Esophagus mucosa (tissue), 1 donor: ENCODE data around the gene RIPK3. TPM values are rescaled to one million over a fixed set of nuclear protein-coding genes. Genes with fewer than 3 reads are reported as not detected.
"Not testable (repeated sequence)": the region's sequence is repeated elsewhere in the genome, so short reads cannot be mapped to it uniquely, and the experiment has no call there.

Source experiments
- ATAC-seq: fragments of 200-7000 bp; cut with Tn5 transposase; one replicate; pipeline ENCODE4 v1.9.1; 2020
- total RNA-seq: library from RNA; stranded (reverse); gene quantifications from one replicate; pipeline ENCODE4 v1.2.4, GENCODE V29; 2023
- donor health status: DM: yes; HTN: yes; CAD: no.

Gene RIPK3
- total RNA-seq = 10.5 TPM

DNA sequence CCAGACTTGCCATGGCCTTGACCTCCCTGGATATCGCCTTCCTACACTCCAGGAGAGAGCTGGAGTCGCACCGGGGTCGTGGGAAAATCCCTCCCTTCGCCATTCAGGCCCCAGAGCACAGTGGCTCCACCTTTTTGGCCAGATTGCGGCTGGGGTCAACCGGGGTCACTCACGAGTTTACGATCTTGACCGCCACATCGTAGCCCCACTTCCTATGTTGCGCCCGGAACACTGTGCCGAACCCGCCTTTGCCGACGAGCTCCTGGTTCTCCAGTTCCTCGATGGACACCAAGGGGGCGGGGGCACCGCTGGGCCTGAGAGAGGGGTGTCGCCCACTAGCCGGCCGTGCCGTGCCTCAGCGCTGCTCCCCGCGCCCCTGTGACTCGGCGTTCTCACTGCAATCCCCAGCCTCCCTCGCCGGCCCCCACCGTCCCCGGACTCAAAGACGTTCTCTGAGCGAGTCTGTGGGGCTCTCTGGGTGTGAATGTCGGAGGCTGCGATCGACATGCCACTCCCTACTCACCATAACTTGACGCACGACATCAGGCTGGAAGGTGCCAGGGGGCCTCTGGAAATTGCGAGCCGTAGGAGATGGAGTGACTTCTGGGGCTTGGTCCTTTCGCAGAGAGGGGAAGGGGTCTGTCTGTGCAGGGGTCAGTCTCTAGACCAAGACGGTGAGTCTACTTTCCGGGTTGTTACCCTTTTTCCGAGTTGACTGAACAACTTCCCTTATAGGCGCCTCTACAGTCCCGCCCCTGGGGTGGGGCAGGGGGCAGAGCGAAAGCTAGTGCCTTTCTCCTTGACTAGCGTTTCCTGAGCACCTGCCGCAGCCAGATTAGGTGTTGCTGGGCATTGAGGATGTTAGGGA lies at the start of gene RIPK3:
RIPK3 (minus strand) TSS at position 708 of the 868 bp plus-strand sequence; CDS start at position 543, 165 bp downstream.
- peak; percentile 78 for ATAC-seq

DNA sequence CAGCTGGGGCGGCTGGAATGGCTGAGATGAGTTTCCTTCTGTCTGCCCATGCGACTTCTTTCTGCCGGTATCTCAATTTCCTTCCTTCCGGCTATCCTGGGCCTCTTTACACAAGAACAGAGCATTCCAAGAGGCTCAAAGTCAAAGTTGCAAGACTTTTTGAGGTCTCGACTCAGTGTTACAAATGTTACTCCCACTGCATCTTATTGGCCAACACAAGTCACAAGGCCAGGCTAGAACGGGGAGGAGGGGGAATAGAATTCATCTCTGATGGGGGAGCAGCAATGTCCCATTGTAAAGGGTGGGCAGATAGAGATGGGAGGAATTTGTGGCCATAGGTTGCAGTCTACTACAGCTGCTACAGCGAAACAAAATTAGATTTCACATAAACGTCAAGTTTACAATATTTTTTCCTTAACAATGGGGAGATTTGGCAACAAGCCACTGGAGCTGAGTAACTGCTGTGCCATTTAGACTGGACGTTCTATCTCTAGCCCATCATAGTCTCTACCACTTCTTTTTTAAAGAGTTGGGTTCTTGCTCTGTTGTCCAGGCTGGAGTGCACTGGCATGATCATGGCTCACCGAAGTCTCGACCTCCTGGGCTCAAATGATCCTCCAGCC lies 49.5 kb upstream of the RIPK3 start:
- ATAC-seq = no peak

DNA sequence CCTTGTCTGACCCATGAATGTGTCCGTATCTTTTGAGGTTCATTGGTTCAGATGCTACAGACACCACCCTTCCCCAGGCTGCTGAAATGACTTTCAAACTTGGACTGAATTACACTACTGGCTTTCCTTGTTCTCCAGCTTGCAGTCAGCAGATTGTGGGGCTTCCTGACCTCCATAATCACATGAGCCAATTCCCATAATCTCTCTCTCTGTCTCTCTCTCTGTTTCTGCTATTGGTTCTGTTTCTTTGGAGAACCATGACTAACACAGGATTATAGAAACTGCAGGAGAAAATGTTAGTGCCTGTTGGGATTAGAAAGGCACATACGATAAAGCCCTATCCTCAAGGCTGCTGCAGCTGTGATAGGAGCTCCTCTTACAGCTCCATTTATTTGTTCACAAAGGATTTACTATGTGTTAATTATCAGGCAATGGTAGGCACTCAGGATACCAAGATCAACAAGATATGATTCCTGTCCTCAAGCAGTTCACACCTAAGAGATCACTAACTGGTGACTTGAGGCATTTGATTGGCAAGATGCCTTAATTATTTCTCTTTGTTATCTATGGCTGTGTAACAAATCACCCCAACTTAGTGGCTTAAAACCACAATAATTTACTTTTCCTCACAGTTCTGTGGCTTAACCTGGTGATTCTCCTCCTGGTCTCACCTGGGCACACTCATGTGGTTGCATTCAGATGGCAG lies 48.8 kb upstream of the RIPK3 start:
- ATAC-seq = no peak

DNA sequence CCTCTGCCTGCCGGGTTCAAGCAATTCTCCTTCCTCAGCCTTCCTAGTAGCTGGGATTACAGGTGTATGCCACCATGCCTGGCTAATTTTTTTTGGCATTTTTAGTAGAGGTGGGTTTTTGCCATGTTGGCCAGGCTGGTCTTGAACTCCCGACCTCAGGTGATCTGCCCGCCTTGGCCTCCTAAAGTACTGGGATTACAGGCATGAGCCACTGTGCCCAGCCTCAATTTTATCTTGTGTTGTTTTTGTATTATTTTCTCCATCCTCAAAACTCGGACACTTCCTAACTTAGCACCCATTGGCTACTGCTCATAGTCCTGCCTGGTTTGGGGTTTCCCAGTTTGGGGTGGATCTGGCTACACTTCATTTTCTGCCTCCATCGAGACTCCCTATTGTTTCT lies 47.8 kb upstream of the RIPK3 start:
- ATAC-seq = not testable (repeated sequence)

DNA sequence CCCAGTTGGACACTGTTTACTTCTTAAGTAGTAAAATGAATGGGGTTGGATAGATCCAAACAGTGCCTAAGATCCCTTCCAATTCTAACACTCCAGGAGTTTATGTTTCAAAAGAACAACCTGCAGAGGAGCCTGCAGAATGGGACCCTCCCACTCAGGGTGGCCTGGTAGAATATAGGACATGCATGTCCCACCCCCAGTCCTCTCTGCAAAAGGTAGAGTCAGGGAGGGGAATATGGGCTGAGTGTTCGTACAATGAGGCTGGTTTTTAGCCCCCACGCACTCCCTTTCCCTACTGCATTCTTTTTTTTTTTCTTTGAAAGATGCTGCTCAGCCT lies 47.2 kb upstream of the RIPK3 start:
- ATAC-seq = no peak

DNA sequence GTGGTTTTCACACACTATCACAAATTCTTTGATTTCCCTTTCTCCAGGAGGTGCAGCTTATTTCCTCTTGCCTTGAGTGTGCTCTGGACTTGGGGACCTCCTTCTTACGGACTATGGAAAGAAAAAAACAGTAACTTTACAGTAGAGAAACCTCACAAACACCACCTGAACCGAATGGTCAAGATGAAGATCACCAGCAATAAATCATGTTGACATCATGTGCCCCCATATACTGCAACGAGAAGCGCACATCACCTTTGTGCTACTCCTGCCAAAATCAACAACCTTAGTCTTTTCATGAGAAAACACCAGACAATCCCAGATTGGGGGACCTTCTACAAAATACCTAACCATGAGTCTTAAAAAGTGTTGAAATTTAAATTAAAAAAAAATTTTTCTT lies 45.7 kb upstream of the RIPK3 start:
- ATAC-seq = no peak

DNA sequence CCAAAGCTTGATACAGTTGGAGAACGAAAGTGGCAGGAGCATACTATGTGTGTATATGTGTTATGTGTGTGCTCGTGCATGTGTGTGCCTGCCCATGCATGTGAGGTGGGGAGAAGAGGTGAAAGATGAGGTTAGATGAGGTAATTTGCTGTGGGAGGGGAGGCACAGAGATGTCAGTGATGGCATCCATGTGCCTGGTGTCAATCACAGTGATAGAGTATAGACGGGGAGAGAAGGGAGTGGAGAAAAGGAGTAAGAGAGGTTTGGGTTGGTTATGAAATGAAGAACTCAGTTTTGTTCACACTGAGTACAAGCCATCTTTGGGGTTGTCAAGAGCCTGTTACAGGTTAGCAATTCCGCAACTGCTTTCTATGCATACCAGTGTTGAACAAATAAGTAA lies 44.4 kb upstream of the RIPK3 start:
- ATAC-seq = no peak

DNA sequence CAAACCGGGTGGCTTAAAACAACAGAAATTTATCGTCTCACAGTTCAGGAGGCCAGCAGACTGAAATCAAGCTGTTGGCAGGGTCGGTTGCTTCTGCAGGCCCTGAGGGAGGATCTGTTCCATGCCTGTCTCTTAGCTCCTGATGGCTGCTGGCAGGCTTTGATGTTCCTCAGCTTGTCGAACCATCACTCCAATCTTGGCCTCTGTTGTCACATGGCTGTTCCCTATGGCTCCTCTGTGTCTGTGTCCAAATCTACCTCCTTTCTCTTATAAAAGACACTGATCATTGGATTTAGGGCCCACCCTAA lies 42.2 kb upstream of the RIPK3 start:
- no peak for ATAC-seq

DNA sequence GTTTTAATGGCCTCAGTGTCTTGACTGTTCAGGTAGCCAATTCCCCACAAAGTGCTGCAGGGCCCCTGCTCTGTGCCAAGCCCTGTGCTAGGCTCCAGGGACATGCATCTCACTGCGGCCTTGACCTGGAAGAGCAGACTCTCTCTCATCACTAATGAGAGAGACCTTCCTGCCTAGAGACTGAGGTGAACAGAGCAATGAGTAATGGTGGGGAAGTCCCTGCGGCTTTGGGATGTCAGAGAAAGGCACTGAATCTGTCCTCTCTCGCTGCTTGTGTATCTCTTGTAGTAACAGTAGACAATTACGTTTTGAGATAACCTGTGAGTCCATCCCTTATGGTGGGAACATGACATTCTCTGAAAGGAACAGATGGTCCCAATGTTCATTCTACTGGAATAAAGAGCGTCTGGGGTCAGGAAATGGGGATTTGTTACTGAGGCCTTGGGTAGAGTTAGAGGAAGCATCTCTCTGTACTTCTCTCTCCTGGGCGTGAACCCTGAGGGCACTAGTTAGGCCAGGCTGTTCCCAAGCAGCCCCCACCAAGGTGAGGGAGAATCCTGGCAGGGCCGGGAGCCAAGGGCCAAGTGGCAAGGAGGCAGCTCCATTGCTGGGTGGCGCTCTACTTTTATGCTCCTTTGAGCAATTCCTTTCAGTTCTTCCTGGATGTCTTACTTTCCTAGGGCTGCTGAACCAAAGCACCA lies 41.7 kb upstream of the RIPK3 start:
- ATAC-seq = no peak

DNA sequence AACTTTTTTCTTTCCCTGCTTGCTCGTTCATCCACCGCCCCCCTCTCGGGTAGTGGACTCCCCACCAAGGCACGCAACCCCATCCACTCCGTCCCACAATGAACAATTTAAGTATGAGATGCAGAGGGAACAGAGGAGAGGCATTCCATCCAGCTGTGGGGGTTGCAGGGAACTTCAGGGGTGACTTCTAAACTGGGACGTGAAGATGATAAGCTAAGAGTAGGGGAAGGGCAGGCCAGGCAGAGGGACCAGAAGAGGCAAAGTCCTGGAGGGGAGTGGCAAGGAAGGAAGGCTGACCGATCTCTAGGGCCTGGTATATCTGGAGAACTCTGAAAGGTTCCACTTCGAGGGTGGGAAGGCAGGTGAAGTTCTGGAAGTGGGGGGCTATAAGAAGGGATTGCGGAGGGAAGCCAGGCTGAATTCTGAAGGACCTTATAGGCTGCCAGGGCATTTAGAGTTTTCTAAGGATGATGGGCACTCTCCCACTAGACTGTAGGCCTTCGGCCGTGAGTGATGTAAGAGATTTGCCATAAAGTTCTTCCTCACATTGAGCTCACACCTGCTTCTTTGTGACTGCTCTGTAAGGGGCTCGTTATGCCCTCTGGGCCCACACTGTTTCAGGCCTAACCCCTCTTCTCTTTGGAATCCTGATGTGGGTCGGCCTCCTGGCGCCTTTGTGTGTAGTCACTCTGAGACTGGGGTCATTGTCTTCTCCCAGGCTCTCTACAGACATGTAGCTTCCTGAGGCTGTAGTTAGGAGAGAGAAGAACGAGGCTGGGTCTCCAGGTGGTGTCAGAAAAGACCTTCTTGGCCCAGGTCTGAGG lies 40.3 kb upstream of the RIPK3 start:
- ATAC-seq = no peak

DNA sequence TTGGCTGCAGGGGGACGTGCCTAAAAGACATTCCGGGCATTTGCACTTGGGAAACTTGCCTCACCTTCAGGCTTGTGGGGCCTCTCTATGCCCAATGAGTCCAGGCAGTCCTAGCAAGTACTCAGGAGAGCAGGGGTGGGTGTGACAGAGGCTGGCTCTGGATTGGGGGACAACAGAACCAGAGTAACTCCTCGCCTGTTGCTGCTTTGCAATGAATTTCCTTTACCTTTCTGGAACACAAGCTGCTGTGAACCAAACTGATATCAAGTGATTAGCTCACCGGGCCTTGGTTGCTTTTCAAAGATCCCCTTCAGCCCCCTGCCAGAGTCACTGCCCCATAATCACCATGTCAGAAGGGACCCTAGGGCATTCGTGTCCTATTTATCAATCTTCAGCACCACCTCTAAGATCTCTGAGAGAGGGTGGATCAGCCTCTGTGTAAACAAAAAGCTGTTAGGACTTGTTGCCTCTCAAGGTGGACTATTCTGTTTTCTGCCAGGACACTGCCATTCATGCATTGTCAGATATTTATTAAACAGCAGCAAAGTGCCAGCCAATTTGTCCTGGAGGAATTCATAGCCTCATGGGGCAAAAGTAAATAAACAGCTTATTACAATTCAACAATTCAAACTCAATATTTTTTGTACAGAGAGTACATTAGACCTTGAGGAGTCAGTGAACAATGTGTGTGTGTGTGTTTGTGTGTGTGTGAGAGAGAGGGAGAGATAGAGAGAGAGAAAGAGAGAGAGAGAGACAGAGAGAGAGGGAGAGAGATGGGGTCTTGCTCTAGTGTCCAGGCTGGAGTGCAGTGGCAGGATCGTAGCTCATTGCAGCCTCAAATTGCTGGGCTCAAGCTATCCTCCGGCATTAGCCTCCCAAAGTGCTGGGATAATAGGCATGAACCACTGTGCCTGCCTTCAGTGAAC lies 39.5 kb upstream of the RIPK3 start:
- peak; percentile 26 for ATAC-seq

DNA sequence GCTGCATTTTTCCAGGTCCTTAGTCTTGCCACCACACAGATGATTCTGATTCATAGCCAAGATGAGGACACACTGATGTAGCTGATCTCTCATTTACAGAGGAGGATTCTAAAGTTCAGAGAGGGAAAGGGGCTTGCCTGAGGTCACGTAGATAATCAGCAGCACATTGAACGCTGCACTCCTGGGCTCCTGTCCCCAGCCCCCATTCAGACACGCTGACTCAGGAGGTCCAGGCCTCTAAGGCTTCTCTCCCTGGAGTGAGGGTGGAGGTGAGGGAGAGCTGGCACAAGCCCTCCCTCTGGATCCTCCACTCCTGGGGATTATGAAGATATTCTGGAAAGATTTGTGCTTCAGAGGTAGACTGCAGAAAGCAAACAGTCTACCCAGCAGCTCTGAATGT lies 38.5 kb upstream of the RIPK3 start:
- ATAC-seq = no peak

DNA sequence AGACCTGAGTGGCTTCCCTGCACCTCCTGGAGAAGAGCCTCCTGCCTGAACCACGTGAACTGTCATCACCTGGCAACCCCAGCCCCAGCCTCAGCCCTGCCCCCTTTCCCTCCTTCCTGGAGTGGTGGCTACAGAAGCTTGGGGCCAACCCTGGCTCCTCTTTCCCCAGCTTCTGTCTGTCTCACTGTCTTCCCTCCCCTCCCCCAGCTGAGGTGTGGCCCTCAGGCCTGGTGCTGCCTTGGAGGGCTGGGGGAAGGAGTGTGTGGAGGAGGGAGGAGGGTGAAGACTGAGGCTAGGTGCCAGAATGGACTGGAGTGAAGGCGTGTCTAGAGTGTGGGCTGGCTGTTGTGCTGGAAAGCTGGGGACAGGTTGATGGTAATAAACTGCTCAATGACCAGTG lies 37.9 kb upstream of the RIPK3 start:
- peak; percentile 42 for ATAC-seq

DNA sequence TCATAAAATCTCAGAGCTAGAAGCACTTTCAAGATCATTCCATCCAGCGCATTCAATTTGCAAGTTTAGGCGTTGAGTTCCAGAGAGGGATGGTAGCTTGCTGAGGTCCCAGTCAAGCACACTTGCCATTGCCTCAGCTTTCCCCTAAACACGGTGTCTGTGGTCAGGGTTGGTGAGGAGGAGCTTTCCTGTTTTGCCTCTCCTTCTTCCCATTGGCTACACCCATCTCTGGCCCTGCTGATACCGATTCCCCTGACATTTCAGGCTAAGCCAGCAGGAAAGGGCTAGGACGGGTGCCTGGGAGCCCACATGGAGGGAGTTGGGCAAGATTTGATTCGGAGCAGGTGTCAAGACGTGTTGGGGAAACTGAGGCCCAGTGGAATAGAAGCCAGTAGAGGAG lies 37.3 kb upstream of the RIPK3 start:
- ATAC-seq = no peak

DNA sequence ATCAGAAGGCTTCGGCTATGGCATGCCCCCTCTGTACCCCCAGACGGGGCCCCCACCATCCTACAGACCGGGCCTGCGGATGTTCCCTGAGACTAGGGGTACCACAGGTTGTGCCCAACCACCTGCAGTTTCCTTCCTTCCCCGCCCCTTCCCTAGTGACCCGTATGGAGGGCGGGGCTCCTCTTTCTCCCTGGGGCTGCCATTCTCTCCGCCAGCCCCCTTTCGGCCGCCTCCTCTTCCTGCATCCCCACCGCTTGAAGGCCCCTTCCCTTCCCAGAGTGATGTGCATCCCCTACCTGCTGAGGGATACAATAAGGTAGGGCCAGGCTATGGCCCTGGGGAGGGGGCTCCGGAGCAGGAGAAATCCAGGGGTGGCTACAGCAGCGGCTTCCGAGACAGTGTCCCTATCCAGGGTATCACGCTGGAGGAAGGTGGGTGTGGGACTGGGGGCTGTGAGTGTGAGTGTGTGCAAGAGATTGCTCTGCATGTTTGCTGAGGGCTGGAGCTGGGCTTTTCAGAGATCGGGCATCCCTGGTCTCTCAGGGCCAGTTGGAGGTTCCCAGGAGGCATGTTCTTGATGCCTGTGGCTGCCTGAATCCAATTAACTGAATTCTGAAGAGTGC lies 36.8 kb upstream of the RIPK3 start:
- no peak for ATAC-seq

DNA sequence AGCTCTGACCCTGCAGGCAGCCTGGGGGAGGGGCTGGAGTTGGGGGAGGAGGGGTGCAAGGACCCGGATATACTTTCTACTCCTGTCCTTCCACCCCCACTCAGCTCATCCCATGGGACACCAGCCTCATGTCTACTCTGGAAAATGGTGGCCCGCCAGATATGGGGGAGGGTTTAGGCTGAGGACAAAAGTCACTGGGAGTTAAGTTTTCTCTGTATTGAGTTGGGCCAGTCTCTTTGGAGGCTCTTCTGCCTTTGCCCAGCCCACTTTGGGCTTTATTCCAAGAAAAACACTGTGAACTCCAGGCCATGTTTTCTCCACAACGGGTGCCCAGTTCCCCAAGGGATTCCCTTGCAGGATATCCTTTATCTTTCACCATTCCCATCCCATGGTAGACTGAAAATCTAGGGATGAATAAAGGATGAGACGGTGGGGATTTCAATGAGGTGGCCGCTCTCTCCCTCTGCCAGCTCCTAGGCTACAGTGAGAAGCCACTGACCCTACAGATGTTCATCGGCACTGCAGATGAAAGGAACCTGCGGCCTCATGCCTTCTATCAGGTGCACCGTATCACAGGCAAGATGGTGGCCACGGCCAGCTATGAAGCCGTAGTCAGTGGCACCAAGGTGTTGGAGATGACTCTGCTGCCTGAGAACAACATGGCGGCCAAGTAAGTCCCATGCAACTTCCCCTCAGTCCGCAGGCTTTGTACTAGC lies 33.1 kb upstream of the RIPK3 start:
- no peak for ATAC-seq

DNA sequence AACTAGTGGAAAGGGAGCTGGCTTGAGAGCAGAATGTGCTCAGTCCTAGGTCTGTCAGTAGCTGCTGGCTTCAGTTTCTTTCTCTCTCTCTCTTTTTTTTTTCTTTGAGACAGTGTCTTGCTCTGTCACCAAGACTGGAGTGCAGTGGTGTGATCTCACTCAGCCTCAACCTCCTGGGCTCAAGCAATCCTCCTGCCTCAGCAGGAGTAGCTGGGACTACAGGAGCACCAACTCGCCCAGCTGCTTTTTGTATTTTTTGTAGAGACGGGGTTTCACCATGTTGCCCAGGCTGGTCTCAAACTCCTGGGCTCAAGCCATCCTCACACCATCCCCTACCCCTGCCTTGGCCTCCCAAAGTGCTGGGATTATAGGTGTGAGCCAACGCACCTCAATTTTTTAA lies 31.8 kb upstream of the RIPK3 start:
- ATAC-seq = not testable (repeated sequence)

DNA sequence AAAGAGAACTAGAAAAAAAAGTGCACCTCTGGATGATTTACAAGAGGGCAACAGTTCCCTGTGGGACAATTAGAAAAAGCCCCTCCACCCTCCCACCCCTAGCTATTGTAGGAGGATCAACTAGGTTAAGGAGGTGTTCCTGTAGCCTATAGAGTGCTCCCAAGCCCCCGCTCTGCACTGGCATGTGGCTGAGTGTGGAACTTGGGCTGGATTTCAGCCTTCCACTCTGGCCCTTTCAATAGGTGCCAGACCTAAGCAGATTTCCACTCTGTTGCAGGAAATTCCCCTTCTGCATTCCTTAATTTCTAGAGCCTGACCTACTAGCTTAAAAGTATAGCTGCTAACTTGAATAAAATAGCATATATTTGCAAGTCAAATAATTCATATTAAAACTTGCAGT lies 31.0 kb upstream of the RIPK3 start:
- no peak for ATAC-seq

DNA sequence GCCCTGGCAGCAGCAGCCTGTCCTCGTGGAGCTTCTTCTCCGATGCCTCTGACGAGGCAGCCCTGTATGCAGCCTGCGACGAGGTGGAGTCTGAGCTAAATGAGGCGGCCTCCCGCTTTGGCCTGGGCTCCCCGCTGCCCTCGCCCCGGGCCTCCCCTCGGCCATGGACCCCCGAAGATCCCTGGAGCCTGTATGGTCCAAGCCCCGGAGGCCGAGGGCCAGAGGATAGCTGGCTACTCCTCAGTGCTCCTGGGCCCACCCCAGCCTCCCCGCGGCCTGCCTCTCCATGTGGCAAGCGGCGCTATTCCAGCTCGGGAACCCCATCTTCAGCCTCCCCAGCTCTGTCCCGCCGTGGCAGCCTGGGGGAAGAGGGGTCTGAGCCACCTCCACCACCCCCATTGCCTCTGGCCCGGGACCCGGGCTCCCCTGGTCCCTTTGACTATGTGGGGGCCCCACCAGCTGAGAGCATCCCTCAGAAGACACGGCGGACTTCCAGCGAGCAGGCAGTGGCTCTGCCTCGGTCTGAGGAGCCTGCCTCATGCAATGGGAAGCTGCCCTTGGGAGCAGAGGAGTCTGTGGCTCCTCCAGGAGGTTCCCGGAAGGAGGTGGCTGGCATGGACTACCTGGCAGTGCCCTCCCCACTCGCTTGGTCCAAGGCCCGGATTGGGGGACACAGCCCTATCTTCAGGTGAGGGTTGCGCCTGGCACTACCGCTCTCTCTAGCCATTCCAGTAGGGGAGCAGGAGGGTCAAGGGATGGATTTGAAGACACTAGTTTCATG lies 30.3 kb upstream of the RIPK3 start:
- ATAC-seq = no peak
